IPS-18c (cell line): ENCODE measurements around the gene SOX1.
A peak's percentile ranks its signal among the peaks of the same experiment; 100 is the strongest.

Experiments
- H3K4me3 ChIP-seq: 2 replicates; pipeline ENCODE4 v1.7.0; 2013; ENCODE audit warnings: low read depth, mild to moderate bottlenecking, low read length, moderate library complexity; ENCODE audit not compliant: insufficient read depth
- H3K9me3 ChIP-seq: one replicate; pipeline ENCODE4 v1.6.1; 2013; ENCODE audit warnings: mild to moderate bottlenecking, low read length, moderate library complexity; ENCODE audit not compliant: control insufficient read depth, insufficient read depth

SOX1 gene

DNA sequence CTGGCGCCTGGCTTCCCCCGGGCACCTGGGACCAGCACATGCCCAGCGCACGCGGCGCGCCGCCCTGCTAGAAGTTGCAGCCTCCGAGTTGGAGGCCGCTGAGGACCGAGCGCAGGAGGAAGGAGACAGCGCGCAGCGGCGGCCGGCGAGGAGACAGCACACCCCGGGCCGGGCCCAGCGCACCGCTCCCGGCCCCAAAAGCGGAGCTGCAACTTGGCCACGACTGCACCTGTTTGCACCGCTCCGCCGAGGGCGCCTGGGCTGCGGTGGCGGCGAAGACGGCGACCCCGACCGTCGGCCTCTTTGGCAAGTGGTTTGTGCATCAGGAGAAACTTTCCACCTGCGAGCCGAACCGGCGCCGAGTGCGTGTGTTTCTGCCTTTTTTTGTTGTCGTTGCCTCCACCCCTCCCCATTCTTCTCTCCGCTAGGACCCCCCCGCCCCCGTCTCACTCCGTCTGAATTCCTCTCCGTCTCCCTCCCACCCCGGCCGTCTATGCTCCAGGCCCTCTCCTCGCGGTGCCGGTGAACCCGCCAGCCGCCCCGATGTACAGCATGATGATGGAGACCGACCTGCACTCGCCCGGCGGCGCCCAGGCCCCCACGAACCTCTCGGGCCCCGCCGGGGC lies at the start of gene SOX1:
Gene SOX1, plus strand, starts transcription at position 34 of the 626 bp plus-strand sequence. Its CDS starts 510 bp downstream, at position 544.
- Histone ChIP-seq H3K4me3 (peak within 1 kb of the TSS; percentile 49), H3K9me3 (no peaks in the 10 kb centered on the region)

DNA sequence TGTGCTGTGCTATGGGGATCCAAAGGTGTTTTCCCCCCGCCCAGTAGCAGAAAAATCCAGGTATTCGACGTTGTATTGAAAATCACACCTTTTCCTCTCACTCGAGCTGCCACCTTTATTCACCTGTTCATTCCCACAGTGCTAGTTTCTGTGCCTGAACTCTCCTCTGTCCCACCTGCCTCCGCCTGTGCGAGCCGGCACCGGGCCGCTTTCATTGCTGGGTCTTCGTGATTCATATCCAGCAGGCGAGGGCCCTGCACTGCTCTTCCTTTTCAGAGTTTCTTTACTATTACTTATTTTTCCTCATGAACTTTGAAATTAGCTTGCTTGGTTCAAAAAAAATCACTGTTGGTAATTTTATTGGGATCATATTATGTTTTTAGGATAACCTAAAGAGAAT lies 42.4 kb upstream of the SOX1 start:
- Histone ChIP-seq H3K9me3 (peaks cover 9% of the 10 kb centered on the region), H3K4me3 (no peak overlapping the region)

DNA sequence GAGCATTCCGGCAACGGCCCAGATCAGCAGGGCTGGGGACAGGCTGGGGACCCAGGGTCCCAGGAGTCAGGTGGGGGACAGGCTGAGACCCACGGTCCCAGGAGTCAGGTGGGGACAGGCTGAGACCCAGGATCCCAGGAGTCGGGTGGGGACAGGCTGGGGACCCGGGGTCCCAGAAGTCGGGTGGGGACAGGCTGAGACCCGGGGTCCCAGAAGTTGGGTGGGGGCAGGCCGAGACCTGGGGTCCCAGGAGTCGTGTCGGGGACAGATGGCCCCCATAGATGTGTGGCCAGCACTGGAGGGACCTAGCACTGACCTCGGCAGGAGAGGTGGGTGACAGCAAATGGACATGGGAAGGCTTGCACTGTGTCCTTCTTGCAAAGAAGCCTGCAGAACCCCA lies 39.7 kb upstream of the SOX1 start:
- no peak overlapping the region for H3K4me3 ChIP-seq
- peaks cover 9% of the 10 kb centered on the region for H3K9me3 ChIP-seq

DNA sequence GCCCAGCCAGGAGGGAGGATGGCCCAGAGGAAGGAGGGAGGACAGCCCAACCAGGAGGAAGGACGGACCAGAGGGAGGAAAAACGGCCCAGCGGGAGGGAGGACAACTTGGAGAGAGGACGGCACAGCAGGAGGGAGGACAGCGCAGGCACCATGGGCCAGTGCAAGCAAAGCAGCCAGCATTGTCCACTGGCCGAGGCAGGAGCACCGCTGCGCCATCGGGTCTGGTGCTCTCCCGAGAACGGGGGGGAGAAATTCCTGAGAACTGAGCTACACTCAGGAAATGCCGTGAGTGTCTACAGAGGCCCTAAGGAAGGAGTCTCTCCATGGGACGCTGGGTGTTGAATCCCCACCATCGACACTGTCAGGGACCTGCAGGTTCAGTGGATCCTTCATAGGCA lies 38.5 kb upstream of the SOX1 start:
- H3K4me3 ChIP-seq: no peak overlapping the region

DNA sequence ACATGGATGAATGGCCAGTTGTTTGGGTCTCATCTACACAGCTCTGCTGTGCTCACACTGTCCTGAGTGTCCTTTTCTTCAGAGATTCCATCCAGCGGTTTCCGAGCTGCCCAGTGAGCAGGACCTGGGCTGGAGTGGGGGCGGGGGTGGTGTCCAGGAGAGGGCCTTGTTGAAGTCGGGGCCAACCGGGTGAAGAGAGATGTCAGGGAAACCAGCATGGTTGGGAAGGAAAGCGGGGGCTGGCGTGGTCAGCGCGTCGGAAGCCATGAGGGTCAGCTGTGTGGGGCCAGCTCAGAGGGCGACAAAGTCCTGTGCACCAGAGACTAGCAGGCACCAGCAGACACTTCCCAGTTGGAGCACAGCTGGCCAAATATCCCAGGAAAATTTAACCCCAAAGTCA lies 37.8 kb upstream of the SOX1 start:
- no peak overlapping the region for H3K4me3 ChIP-seq
- peaks cover 9% of the 10 kb centered on the region for H3K9me3 ChIP-seq

More for the DNA sequence above, 38.5 kb upstream of the SOX1 start:
- H3K9me3 ChIP-seq: peaks cover 9% of the 10 kb centered on the region

DNA sequence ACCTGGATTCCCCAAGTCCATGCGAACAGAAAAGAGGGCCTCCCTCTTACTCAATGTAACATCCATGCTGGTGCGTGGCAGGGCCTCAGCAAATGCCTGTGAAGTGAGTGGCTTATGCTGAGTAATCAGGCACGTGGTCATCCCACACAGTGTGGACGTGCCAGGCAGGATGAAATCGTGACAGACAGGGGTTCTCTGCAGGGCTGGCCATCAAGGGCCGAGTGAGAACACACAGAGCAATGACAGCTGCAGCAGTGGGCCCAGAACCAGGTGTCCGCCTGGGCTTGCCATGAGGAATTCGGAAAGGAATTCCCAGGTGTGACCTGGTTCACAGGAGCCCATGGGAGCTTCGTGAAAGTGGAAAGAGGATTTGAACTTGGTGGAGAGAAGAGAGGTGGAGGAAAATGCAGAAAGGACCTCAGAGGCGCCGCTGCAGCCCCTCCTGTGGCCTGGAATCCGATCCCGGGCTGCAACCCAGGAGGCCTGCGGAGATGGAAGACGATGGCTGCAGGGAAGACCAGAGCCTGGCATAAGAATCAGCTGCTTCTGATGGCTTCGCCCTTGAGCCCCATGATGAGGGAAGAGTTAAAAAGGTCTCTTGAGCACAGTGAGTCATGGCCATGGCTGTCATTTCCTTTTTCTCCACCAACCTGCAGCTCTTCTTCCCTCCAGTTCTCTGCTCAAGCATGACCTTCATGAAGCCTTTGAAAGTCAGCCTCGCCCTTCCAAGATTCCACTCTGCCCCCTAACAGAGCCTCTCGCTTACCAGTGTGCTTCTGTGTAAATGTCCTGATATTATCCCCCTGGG lies 34.6 kb upstream of the SOX1 start:
- Histone ChIP-seq H3K9me3 (peaks cover 4% of the 10 kb centered on the region), H3K4me3 (no peak overlapping the region)

DNA sequence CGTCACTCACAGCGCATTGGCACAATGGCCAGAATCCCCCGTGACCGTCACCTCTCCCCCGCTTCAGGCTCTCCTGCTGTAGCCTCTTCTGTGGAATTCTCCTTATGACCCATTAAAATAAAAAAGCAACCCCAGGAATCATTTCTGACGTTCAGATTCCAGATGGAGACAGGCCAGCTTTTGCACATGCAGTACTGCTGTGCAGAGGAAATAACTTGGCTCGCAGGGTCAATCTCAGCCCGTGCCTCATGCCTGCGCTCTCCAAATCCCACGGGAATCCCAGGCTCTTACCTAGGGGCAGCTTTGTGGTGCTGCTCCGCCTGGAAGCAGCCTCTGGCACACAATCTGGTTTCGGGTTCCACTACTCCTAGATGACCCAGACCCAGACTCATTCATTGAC lies 32.7 kb upstream of the SOX1 start:
- Histone ChIP-seq H3K4me3 (no peak overlapping the region), H3K9me3 (no peaks in the 10 kb centered on the region)

DNA sequence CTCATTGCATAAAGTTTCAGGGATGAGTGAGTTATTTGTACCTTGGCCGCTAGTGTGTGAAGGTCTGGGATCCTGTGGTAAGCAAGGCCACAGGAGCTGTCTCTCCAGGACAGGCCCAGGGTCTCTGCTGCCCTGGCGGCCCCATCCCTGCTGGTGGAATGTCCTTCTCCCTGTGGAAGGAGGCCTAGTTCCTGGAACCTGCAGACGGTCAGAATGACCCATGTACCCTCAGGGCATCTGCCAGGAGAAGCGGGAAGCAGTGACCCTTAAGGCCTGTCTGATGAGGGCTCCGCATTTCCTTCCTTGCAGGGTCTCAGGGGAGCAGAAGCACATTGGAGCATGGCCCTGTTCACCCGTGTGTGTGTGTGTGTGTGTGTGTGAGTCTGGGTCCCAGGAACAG lies 32.1 kb upstream of the SOX1 start:
- Histone ChIP-seq H3K4me3 (no peak overlapping the region), H3K9me3 (no peaks in the 10 kb centered on the region)

DNA sequence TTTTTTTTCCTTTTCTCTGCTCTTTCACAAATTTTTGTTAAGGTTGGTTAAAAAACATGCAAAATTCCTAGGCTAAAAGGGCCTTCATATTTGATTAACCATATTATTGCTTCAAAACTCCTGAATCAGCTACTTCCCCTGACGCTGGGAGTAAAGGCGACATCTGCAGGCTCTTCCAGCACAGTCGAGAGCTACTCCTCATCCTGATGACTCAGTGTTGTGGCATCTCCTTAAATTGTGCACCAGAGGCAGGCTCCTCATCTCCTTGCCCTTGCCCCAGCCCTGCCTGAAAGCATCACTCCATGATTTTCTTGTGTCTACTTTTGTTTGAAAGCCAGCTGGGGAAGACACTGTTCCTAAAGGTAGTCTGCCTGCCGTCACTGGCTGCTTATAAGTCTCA lies 24.5 kb upstream of the SOX1 start:
- Histone ChIP-seq H3K4me3 (no peak overlapping the region), H3K9me3 (peaks cover 8% of the 10 kb centered on the region)

DNA sequence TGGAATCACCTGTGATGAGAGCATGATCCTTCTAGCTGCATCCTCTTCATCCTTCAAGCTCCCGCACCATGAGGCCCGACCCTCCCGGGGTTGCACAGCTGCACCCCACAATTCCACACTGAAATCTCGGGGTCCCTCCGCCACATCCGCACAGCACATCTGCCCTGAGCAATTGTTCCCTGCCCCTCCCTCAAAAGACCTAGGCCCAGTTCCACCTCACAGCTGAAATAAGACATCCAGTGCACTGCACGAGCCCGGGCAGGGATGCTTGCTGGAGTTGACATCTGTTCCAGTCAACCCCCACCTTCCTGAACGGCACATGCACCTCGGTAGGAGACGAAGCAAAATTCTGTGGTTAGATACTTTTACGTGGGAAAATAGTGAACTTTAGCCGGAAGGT lies 14.7 kb upstream of the SOX1 start:
- no peaks in the 10 kb centered on the region for H3K9me3 ChIP-seq
- no peak overlapping the region for H3K4me3 ChIP-seq

DNA sequence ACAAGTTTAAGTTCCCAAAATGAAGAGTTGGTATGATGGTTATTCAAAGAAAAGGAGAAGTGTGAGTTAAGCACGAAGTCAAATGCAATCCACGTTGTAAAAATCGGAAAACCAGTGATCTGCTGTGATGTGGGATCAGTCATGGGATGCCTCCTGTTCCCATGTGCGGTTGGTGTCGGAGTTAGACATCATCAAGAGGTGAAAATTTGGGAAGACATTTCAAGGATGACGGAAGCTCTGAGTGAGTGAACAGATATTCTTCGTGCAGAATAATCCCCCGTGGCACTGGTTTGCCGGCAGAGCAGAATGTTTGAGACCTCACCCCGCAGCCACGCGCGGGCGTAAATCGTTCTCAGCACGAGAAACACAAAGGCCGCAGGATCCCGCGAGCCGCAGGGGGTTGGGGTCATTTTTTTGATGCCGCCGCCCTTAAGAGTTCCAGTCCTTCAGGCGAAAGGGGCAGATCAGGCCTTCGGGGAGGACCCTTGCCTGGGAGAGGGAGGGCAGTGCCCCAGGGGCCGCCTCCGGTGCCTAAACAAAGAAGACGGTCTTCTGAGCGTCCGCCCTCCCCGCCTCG lies 13.7 kb upstream of the SOX1 start:
- Histone ChIP-seq H3K4me3 (peak overlapping the region; percentile 34; the same call in 1 of the 2 replicates), H3K9me3 (no peaks in the 10 kb centered on the region)

DNA sequence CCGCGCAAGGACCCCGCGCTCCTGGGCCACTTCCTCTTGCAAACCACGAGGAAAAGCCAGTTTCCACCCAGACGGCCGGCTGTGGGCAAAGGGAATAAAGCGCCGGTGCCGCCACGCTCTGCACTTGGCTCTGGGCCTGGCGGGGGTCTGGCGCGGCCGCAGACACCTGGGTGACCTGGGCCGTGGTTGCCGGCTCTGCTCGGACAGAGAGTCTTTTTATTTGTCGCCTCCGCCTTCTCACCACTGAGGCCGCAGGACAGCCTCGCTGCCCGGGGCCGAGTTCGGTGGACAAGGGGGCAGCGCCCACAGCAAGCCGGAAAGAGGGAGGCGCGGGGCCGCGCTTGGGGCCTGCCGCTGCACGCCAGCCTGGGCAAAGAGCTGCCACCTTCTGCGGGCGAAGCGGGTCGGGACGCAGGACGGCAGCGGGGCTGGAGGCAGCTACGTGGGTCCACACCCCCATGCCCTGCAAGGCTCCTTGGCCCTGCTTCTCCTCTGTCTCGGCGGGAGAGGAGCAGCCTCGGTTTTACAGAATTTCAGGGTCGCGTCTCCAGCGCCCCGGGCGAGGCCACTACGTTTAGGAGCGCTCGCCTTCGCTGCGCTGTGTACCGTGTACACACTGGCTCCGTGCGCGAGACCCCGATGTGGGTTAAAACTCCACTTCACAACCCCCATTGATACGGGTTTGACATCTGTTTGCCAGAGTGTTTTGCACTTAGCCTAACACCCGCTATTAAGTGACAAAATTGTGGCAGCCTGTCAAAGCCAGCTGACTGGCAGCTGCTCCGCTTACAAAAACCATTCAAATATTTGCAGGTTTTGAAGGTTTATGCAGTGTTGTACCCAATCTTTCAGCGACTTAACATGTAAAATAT lies 13.0 kb upstream of the SOX1 start:
- no peaks in the 10 kb centered on the region for H3K9me3 ChIP-seq
- peak overlapping the region; percentile 34; the same call in 1 of the 2 replicates for H3K4me3 ChIP-seq

DNA sequence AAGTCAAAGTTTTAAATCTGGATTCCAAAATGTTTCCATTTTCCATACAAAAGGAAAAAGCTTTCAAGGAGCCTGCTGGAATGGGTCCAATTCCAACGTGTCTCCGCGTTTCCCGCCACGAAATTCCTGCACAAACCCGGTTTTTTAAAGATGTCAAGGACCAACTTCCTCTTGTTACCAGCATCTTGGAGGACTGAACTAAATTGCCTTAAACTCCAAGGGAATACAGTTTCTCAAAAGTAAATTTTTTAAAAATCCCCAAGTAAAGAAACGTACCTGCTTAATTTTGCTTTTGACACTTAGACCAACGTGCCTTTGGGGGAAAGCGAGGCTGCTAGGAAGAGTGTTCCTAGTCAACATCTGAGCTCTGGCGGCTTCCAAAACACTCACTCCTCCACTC lies 12.3 kb upstream of the SOX1 start:
- Histone ChIP-seq H3K4me3 (no peak overlapping the region), H3K9me3 (no peaks in the 10 kb centered on the region)

DNA sequence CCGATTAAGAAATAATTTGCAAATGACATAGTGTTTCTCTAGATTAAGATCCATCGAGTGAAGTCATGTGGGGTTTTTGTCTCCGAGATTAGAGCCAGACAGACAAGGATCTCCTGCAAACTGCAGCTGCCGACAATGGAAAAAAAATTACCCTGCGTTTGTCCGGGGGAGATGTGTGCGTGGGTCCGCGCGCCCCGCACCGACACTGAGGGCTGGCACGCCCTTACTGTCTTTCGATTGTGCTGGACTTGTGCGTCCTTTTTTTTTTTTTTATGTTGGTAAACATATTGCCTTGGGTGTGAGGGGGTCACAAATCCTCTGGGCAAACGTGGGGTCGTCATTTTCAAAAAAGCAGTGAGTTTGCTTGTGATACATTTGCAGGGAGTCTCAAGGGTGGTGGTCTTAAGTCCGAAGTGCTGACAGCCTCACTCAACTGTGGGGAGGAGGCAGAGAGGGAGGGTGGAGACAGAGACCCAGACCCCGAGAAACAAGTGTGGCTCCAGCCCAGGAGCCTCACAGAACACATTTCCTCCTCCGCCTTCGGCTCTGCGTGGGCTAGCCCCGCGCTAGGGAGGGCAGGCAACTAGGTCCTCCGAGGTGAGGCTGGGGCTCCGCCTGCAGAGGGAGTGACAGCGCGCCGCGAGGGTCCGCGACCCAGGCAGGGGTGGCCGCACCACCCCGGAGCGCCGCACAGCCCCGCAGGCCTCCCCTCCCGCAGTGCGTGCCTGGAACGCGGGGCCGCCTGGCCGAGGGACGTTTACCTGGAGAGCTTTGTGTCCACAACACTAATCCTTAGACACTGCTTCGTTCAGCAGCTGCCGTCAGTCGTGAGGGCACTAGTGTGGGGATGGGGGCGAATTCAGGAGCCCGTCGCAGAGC lies 11.7 kb upstream of the SOX1 start:
- Histone ChIP-seq H3K9me3 (no peaks in the 10 kb centered on the region), H3K4me3 (peak overlapping the region; percentile 28; the same call in 1 of the 2 replicates)

DNA sequence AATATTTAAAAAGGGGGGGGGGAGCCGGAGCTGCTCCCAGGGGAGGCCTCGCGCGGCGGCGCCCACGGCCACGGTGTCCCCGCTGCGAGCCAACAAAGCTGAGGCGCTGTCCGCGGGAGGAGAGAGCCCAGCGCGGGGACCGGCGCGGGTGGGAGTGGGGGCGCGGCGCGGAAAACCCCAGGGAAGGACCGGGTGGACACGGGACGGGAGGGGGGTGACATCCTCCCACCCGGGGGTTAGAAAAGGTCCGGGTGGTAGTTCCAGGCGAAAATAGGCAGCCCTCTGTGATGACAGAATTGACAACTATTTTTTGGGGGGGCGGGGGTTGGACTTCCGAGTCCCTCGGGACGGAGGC lies 11.1 kb upstream of the SOX1 start:
- H3K4me3 ChIP-seq: peak overlapping the region; percentile 28

DNA sequence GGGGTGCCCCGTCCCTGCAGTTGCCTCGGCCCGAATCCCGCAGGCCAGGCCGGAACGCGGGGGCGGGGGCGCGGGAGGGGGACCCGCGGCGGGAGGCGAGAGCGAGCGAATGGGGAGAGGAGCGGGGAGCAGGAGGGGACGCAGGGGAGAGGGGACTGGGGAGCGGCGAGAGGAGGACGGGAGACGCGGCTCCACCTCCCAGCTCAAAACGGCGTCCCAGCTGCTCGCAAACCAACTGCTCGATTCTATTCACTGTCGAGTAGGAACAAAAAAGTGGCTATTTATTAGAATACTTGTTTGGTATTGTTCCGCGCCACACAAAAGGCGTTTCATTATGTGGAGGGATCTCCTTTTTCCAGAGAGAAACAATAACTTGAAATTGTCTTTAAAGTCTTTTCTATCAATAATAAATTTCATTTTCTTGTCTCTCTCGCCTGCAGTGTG lies 10.6 kb upstream of the SOX1 start:
- Histone ChIP-seq H3K9me3 (no peaks in the 10 kb centered on the region), H3K4me3 (peak overlapping the region; percentile 40; the same call in 1 of the 2 replicates)

More for the DNA sequence above, 11.1 kb upstream of the SOX1 start:
- H3K9me3 ChIP-seq: no peaks in the 10 kb centered on the region
